Islet precursor cell (in vitro differentiated cells): ENCODE data around the gene MED20.
"Not testable (repeated sequence)": the region's sequence is repeated elsewhere in the genome, so short reads cannot be mapped to it uniquely, and the experiment has no call there.

Source experiments
- DNase-seq: peaks from one replicate; pipeline ENCODE4 v3.0.0-alpha.2; 2018

The MED20 gene, protein sequence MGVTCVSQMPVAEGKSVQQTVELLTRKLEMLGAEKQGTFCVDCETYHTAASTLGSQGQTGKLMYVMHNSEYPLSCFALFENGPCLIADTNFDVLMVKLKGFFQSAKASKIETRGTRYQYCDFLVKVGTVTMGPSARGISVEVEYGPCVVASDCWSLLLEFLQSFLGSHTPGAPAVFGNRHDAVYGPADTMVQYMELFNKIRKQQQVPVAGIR

GRCh38 chr6:41920921-41921711 lies at the start of gene MED20, which contains the start of gene BYSL:
Gene MED20 (minus strand): TSS chr6:41921139. CDS start chr6:41921018, 121 bp downstream.
Gene BYSL (plus strand): TSS chr6:41921499. CDS start chr6:41921563, 64 bp downstream.
- DNase-seq = peak; percentile 97

DNA sequence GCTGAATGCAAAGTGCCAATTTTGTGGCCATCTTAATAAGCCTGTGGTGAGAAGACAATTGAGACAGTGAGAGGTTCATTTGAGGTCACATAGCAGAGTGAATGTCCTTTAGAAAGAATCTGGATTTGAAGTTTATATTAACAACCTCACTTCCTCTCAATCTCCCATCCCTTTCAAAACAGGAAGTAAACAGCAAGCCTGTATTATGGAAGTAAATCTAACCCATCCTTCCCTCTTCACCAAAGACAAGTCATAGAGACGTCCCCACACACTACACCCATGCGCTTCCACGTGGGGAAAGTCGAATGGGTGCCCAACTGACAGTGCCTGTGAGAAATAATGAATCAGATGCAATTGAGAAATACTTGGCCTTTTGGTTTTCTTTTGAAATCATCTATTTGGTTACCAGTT lies 49.5 kb upstream of the MED20 start:
- no peak for DNase-seq

DNA sequence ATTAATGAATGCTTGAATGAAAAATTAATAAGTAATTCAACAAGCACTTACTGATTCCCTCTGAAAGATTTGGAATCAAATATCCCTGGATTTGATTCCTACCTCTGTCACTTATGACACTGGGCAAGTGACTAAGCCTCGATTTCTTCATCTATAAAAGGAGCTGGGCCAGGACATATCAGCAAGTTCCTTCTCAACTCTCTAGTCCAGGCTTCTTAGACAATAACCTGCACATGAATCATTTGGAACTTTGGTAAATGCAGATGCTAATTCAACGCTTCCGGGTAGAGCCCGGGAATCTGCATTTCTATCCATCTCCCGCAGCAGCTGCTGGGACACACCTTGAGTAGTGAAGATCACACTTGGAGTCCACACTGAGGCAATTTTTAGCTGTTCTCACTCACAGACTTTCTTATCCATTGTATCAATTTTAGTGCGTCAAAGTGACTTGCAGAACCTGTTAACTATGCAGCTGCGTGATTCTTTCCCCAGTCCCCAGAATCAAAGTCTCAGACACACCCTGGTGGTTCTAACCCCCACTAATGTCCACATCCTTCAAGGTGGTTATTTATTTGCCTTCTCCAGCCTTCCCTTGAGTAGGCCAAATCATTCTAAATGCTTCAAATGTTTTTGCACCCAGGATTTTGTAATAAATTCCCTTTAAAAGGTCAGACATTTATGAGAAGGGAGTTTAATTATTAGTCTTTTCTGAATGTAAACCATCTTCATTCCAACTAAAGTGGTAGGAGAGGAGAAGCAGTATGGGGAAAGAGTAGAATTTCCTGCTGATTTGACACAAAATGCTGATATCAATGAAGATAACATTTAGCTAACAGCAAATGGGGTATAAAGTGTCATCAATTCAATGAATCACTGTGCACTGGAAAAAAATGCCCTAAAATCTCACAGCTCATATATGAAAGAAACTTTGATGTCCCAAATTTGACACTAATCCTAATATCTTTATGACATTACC lies 46.7 kb upstream of the MED20 start:
- DNase-seq = peak; percentile 57

GRCh38 chr6:41966961-41967311 lies 46.0 kb upstream of the MED20 start:
- DNase-seq = peak; percentile 90

DNA sequence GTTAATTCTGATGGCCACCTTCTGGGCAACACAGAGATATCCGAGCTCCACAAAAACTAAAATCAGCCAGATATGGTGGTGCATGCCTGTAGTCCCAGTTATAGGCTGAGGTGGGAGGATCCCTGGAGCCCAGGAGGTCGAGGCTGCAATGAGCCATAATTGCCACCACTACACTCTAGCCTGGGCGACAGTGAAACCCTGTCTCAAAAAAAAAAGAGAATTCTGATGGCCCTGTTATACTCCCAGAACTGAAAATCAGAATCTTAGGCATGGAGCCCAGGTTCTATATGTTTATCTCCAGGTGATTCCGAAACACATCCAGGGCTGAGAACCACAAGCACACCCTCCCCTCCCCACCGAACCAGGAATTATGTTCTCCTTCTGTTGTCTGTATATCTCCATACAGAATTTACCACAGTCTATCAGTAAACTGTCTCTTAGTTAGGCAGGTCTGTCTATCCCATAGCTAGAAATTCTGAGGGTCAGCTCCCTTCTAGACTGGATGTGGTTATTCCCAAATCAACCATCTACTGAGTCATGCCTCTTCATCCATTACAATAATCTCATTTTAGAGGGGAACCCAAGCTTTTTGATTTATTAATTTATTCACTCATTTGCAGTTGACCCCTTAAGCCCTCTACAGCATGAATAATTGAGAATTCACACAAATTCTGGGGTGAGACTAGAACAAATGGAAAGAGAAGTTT lies 45.4 kb upstream of the MED20 start:
- peak; percentile 57 for DNase-seq

DNA sequence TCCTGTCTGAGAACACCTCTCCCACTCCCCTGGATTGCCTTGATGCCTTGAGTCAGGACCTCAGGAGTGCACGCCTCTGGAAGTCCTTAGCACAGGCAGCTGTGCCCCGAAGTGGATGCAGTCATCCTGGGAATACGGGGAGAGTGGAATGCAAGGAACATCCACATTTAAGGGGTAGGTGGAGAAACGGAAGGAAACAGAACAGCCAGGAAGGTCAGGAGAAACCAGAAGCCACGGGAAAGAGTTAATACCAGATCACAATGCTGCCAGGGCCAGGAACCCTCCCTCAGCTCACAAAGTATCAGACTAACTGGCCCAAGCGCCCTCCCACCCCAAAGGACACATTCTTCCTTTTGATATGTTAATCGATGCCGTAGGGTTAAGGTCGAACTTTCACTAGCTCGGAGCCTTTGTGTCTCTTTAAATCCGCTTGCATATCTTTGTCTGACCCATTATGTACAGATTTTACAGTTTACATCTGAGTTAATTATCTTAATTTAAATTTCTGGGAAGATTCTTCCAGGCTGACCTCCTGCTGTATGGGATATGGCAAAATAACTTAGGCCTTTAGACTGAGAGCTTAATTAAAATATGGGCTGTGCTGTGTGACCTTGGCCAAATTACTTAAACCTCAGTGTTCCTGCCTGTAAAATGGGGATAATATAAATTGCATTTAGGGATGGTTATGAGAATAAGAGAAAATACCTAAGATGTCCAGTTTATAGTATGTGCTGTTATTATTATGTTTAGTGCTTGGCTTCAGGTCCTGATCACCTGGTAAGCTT lies 44.7 kb upstream of the MED20 start:
- DNase-seq = peak; percentile 94

DNA sequence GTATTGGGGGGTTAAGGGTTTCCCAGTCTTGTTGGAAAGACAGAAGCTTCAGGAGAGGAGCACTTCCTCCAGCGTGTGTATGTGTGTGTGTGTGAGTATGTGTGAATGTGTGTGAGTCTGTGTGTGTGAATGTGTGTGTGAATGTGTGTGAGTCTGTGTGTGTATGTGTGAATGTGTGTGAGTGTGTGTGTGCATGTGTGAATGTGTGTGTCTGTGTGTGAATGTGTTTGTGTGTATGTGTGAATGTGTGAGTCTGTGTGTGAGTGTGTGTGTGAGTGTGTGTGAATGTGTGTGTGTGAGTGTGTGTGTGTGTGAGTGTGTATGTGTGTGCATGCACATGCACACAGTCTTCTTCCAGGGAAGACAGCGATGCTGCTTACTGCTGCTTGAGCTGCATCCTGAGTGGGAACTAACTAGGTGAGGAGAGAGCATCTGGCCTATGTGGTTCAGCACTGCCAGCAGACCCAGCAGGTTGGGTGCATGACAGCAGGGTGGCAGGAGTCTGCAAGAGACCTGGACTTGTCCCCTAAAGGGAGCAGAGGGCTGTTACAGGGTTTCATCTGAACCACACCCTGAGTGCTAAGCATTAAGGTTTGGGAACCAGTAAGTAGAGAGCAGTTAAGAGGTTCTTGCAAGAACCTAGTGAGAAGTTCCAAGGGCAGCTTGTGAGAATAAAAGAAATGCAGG lies 43.4 kb upstream of the MED20 start:
- DNase-seq = peak; percentile 63

GRCh38 chr6:41963371-41963770 lies 42.4 kb upstream of the MED20 start:
- DNase-seq = no peak

GRCh38 chr6:41960028-41960427 lies 39.1 kb upstream of the MED20 start:
- DNase-seq = no peak

DNA sequence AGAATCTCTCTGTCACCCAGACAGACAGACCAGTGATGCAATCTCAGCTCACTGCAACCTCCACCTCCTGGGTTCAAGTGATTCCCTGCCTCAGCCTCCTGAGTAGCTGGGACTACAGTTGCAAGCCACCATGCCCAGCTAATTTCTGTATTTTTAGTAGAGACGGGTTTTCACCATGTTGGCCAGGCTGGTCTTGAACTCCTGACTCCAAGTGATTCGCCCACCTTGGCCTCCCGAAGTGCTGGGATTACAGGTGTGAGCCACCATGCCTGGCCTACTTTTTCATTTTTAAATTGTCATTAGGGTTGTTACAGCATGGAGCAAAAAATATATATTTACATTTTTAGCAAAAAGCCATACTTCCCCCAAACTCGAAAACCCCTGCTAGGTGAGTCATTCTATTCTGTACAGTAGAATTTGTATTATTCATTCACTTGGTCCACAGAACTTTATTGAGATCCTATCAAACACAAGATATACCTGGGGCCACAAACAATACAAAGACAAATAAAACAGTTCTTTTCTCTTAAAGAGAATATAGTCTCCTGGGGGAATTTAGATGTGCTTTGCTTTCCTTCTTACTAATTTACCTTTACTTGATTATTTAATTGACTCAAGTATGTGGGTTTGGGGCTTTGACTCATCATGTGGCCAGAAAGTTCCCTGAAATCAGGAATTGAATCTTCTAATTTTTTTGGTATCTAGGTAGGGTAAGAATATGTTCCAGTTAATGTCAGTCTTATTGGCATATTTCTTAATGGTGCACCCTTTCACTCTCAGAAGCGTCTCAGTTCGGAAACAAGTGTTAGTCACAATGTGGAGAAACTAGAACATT lies 37.3 kb upstream of the MED20 start:
- DNase-seq = no peak

- DNase-seq = no peak
Measured at GRCh38 chr6:41957117-41957516, 36.2 kb upstream of the MED20 start.

DNA sequence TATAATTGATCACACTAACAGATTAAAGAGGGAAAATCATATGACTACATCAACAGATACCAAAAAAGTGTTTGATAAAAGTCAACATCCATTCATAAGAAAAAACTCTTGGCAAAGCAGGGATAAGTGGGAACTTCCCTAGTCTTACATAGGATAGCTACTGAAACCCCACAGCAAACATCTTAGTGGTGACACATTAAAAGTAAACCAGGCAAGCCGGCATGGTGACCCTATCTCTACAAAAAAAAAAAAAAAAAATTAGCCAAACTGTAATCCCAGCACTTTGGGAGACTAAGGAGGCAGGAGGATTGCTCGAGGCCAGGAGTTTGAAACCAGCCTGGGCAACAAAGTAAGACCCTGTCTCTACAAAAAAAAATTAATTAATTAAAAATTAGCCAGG lies 34.5 kb upstream of the MED20 start:
- DNase-seq = no peak

DNA sequence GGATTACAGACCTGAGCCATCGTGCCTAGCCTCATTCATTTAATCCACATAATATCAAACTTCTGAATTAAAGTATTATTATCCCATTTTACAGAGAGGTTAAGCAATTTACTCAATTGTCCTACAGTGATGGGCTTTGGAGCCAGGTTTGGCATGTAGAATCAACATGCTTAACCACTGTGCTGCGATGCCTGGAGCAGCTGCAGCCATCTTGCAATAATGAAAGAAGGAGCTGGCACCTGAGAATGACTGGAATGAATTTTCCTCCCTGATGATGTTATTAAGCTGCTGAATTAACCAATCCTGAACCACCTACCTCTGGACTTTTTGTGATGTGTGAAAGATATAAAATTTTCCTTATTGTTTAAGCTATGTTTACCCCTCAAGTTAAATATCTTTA lies 33.7 kb upstream of the MED20 start:
- no peak for DNase-seq

DNA sequence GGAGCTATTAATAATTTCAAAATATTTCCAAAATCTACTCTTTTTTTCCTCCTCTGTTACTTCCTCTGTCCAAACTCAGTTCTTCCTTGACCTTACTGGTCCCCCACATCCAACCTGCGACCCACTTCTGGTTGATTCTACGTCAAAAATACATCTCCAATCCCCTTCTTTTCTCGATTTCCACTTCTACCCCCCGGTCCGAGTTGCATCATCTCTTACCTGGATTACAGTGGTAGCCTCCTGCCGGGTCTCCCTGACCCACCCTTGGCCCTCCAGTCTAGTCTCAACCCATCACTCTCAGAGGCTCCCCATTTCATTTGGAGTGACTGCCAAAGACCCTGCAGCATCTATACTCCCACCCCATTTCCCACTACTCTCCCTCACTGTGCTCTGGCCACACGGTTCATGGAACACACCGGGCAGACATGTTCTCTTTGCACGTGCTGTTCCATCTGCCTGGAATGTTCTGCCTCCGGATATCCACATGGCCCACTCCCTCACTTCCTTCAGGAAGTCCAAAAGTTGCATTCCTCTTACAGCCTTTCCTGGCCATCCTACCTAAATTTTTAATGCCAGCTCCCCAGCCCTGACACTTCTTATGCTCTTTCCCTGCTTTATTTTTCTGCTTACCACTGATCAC lies 26.8 kb upstream of the MED20 start:
- DNase-seq = no peak

- DNase-seq = no peak
Measured at GRCh38 chr6:41943456-41943855, 22.5 kb upstream of the MED20 start.

DNA sequence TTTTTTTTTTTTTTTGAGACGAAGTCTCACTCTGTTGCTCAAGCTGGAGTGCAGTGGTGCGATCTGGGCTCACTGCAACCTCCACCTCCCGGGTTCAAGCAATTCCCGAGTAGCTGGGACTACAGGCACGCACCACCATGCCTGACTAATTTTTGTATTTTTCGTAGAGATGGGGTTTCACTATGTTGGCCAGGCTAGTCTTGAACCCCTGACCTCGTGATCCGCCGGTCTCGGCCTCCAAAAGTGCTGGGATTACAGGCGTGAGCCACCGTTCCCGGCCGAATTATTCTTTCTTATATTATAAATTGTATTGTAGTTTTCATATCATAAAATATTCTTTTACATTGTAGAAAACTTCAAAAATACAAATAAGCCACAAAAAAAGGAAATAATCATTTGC lies 21.9 kb upstream of the MED20 start:
- not testable (repeated sequence) for DNase-seq

DNA sequence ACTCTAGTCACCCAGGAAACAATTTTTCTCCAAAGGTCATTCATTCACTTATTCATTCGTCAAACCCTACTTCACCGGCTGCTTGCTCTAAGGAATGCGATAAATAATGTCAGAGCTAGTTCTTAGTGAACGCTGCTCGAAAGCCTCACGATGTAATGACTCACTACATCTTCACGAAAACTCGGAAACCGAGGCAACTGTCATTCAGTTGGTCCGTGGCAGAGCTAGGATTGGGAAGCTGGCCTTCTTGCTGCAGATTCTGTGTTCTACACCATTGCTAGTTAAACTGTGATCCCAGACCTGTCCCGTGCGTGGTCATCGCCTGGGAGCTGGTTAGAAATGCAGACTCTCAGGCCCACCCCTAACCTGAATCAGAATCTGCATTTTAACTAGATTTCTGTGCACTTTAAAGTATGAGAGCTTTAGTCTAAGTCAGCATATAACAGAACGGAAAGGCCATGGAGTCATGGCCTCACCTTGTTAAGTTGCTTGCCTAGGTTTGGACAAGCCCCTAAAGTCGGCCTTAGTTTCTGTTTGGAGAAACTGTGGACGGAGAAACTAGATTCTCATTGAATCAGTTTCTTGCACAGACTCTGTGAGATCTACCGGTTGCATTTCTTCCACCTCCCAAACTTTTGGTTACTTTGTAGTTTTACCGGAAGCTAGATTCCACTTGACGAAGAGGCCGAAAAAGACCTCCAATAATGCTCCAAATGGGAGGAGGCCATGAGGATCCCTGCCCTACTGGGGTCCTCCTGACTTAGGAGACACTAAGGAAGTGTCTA lies 21.3 kb upstream of the MED20 start:
- no peak for DNase-seq

DNA sequence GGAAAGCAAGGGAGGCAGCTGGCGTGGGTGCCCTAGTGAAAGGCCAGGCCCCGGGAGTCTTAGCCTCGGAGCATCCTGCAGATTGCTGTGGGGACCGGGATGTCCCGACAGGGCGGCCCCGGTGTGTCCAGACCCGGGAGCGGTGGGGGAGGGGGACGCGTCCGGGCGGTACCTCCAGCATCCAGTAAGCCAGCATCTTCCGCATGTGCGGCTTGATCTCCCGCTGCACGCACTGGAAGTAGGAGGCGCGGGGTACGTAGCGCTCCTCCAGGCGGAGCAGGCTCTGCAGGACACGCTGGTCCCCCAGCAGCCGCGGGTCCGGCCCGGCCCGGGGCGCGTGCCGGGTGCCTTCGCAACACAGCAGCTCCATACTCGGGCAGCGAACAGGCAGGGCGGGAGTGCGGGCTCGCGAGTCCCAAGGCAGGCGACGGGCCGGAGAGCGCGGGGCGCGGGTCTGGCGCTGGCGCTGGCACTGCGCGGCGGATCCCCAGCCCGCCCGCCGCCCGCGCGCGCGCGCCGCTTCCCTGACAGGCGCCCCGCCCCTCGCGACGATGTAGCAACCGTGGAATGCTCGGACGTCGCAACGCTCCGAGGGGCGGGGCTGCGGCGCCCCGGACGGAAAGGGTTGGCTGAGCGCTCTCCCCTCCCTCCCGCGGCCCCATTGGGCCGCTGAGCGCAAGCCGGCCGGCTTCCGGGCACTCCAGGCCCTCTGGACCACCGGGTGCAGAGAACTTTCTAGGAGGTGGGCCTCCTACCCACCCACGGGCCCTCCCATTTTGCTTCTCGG lies 20.5 kb upstream of the MED20 start, which contains the start of gene CCND3:
CCND3 (minus strand) TSS at position 529 of the 787 bp plus-strand sequence; CDS start at position 370, 159 bp downstream.
- DNase-seq = peak; percentile 92
